Retinal pigment epithelial cell (primary cell): Measurements from ENCODE around the gene TIAM2.

Experiments used
- DNase-seq: peaks from one replicate; pipeline ENCODE4 v3.0.0-alpha.2; 2010; ENCODE audit warnings: low read depth
- H3K4me3 ChIP-seq: 2 replicates; pipeline ENCODE4 v1.5.1; 2011; ENCODE audit warnings: mild to moderate bottlenecking, low read length, control low read depth, moderate library complexity
- CTCF ChIP-seq: conservative IDR thresholded peaks from 2 replicates; pipeline ENCODE4 v1.5.1; 2011; ENCODE audit warnings: low read depth, low read length, control low read depth, inconsistent platforms

TIAM2 gene

DNA sequence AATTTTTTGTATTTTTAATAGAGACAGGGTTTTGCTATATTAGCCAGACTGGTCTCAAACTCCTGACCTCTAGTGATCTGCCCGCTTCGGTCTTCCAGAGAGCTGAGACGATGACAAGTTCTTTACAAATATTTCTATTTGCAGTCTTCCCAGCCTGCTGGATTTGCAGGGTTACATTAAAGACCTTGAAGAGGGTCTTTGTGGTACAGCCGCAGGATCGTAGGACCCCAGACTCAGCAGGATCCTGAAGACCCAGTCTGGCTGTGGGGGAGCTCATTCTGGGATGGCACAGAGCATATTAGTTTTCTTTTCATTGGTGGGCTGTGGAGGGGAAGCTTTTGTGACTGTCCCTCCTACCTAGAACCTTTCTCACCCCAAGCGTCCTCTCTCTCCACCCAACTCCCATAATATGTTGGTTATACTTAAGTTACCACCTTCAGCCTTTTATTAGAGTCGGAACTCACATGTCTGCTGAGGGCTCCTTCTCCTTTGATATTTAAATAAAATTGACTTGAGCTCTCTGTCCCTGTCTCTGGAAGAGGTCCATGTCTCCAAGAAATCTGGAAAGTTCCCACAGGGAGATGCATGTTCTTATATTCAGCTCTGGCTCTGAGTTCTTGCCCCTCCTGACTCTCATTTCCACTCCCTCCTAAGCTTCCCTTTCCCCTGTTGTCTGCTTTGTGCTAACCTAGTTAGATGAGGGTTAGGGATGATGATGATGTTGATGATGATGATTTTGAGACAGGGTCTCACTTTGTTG, 72.0 kb downstream of the TIAM2 start:
- H3K4me3 ChIP-seq: no peak overlapping the region
- no peak for DNase-seq
- no peak for TF ChIP-seq CTCF

DNA sequence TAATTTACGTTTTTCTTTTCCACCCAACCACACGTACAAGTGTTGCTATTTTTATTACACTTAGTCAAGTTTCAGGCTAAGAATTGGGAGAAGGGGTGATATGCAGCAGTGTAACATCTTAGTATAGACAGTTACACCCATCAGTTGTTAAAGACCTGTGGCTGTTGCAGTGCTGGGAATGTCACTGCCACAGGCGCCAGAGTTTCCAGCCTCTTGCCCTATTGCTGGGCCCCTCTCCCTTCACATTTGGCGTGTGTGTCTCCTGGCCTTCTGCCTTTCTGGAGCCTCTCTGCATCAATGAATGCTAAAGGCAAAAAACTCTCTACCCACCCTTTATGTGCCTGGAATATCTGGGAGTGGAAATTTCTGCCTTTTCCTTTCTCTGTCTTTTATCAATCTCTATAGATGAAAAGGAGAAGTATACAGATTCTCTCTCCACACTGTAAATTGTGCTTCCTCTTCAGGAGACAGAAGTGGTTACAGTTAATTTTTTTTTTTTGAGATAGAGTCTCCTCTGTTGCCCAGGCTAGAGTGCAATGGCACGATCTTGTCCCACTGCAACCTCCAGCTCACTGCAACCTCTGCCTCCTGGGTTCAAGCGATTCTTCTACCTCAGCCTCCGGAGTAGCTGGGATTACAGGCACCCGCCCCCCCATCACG, 73.0 kb downstream of the TIAM2 start:
- no peak for DNase-seq
- H3K4me3 ChIP-seq: no peak overlapping the region
- TF ChIP-seq CTCF: no peak

DNA sequence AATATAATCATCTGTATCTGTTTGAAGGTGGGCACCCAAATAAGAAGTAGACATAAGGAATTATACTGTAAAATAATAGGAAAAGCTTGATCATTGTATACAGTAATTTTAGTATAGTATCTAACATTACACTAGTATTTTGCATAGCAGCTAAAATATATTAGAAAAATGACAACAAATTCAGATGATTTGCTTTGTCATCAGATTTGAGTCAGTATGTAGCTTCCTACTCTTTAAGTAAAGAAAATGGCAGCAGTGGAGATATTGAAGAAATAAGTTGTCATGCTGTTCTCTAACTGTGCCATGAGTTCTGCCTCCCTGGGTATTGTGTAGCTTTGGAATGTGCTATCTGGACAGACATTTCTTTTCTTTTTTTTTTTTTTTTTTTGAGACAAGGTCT, 74.4 kb downstream of the TIAM2 start:
- H3K4me3 ChIP-seq: no peak overlapping the region
- no peak for DNase-seq
- no peak for TF ChIP-seq CTCF

- no peak for DNase-seq
- H3K4me3 ChIP-seq: no peak overlapping the region
- no peak for TF ChIP-seq CTCF
Observed at GRCh38 chr6:155075930-155076695, 81.0 kb downstream of the TIAM2 start.

- no peak for TF ChIP-seq CTCF
- H3K4me3 ChIP-seq: no peak overlapping the region
- DNase-seq: no peak
Observed at GRCh38 chr6:155077331-155077730, 82.2 kb downstream of the TIAM2 start.

- no peak for DNase-seq
- no peak for TF ChIP-seq CTCF
- no peak overlapping the region for H3K4me3 ChIP-seq
Observed at GRCh38 chr6:155077784-155078183, 82.7 kb downstream of the TIAM2 start.

- no peak for TF ChIP-seq CTCF
- no peak for DNase-seq
- no peak overlapping the region for H3K4me3 ChIP-seq
Observed at GRCh38 chr6:155078331-155078745, 83.2 kb downstream of the TIAM2 start.
